Fibroblast of villous mesenchyme (primary cell): ENCODE data around the gene BCCIP. TPM values are rescaled to one million over a fixed set of nuclear protein-coding genes. Genes with fewer than 3 reads are reported as not detected.
A peak's percentile ranks its signal among the peaks of the same experiment; 100 is the strongest.

Experiments
- DNase-seq: peaks from one replicate; pipeline ENCODE4 v3.0.0-alpha.2; 2010; ENCODE audit warnings: low read depth
- H3K4me3 ChIP-seq: 2 replicates; pipeline ENCODE4 v1.5.1; 2011; ENCODE audit warnings: low read depth, mild to moderate bottlenecking, low read length
- total RNA-seq: library from RNA; depleted of rRNA; stranded (reverse); fragments of >200 nt; gene quantifications from 2 replicates; pipeline ENCODE4 v1.2.3, GENCODE V29; 2012
- TF ChIP-seq, protein P1 (sequence below): IDR thresholded peaks from 2 replicates; pipeline ENCODE4 v1.5.1; 2012; ENCODE audit warnings: low read depth, mild to moderate bottlenecking, low read length; ENCODE audit not compliant: insufficient read depth

The BCCIP gene
- total RNA-seq, 1 donor: 48.4 TPM

DNA sequence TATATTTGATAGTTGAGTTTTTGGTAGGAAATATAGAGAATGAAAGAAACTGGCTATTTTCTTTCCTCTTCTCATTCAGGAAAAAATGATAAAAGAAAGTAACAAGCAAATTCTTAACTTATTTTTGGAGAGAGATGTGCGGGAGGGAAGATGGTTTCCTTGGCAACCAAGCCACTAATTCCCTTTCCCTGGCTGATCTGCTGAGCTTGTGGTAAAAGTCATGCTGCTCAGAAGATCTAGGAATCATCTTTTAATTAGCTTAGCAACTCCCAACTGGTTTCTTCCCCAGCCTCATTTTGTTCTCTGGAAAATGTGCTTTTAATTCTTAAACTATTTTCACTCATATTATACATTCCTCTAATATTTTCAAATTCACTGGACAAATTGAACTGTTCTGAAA lies 12.1 kb upstream of the BCCIP start:
- DNase-seq: no peak
- TF ChIP-seq, protein P1, sequence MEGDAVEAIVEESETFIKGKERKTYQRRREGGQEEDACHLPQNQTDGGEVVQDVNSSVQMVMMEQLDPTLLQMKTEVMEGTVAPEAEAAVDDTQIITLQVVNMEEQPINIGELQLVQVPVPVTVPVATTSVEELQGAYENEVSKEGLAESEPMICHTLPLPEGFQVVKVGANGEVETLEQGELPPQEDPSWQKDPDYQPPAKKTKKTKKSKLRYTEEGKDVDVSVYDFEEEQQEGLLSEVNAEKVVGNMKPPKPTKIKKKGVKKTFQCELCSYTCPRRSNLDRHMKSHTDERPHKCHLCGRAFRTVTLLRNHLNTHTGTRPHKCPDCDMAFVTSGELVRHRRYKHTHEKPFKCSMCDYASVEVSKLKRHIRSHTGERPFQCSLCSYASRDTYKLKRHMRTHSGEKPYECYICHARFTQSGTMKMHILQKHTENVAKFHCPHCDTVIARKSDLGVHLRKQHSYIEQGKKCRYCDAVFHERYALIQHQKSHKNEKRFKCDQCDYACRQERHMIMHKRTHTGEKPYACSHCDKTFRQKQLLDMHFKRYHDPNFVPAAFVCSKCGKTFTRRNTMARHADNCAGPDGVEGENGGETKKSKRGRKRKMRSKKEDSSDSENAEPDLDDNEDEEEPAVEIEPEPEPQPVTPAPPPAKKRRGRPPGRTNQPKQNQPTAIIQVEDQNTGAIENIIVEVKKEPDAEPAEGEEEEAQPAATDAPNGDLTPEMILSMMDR: no peak
- no peak overlapping the region for H3K4me3 ChIP-seq

DNA sequence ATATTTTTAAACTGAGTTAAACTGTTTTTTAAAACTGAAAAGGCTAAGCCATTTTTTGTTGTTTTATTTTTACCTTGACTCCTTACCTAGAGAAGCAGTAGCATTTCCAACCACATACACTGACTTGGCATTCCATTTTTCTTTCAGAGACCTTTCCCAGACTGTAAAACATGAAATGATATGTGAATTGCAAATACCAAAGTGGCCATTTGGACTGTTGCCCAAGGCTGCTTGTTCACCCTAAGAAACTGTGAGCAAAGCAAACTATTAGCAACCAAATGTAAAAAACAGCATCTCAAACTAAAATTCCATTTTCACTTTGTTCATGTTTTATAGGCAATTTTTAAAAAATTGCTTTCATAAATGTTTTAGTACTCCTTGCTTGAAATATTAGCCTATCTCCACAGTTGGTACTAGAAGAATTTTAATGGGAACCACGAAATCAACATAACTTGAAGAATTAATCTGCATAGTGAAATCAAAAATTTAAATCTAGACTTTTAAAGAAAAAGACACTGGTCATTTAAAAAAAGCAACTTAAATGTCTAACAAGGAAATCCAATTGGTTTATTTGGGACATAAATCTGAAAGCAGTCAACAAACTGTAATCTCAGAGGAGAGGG lies 11.1 kb upstream of the BCCIP start:
- DNase-seq: peak; percentile 35
- H3K4me3 ChIP-seq: no peak overlapping the region
- TF ChIP-seq, protein P1: no peak

DNA sequence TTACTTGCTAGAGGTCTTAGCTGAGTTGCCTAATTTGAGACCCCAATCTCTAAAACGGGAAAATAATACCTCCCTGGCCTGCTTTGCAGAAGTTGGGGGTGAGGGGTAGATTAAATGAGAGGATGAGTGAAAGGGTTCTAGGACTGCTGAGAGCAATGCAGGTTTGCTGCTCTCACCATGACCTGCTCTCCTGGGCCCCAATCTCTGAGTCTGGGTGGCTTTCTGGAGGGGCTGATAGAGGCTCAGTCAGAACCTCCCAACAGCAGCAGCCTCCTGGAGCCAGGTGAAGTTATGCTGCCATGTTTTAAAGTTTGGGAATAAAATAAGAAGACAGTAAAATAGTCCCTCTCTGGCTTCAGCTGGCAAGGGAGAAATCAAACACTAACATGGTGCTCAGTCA lies 7.6 kb upstream of the BCCIP start:
- DNase-seq: no peak
- H3K4me3 ChIP-seq: no peak overlapping the region
- TF ChIP-seq, protein P1: no peak

DNA sequence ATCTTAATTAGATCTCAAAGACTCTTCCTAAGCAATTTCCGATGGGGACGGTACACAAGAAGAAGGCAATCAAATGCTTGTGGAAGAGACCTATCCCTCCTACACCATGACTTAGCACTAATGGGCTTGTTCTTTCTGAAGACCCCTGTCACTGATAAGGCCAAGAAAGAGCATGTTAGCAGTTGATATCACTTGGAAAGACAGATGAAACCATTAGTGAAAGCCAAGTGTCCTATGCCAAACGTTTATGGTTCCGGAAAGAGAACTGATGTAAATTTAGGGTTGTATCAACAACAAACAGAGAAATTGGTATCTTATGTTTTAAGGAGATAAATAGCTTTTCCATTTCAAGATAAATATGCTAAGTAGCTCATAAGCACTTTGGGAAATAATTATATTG lies 6.8 kb upstream of the BCCIP start:
- no peak overlapping the region for H3K4me3 ChIP-seq
- TF ChIP-seq, protein P1: no peak
- no peak for DNase-seq

DNA sequence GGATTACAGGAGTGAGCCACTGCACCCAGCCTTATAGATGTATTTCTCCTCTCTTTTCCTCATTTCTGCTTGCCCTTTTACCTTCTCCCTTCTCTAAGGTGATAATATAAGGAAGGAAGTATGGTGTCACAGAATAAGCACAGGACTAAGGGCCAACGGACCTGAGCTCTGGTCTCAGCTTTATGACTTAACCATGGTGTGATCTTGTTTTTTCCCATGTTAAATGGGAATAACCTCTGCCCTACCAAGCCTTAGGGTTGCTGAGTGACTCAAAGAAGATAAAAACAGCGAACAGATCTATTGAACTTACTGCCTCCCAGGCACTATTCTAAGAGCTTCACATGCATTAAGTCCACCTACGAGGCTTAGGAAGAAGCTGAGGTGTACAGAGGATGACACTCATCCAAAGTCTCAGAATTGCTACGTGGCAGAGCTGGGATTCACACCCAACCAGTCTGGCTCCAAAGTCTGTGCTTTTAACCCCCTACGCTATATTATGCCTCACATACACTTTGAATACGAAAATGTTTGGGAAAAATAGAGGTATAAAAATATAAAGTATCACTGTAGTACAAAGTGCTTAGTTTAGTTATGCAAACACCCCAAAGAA lies 5.9 kb upstream of the BCCIP start:
- DNase-seq: no peak
- H3K4me3 ChIP-seq: no peak overlapping the region
- TF ChIP-seq, protein P1: no peak

DNA sequence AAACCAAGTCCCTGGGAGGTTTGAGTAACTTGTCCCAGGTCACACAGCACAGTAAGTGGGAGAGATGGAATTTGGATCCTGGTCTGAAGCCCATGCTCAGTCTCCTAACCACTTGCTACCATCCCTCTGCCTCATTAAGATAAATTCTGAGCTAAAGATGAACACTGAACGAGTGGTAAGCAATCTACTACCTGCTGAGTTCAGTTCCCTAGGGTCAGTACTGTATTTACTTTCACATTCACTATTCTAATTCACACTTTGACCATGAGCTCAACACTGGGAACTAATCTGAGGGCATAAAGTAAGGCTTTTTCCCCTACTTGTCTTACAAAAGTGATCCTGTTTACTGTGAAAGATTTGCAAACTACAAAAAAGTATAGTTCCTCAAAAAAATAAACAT lies 2.6 kb upstream of the BCCIP start:
- TF ChIP-seq, protein P1: no peak
- DNase-seq: no peak
- H3K4me3 ChIP-seq: no peak overlapping the region
